Uterus (tissue), 4 donors: Measurements from ENCODE around the gene MS4A4A. TPM values are rescaled to one million over a fixed set of nuclear protein-coding genes. Genes with fewer than 3 reads are reported as not detected.

Experiments used
- DNase-seq, 2 donors: peaks; one replicate each; pipeline ENCODE4 v3.0.0-alpha.2; 2019 to 2020
- H3K27ac ChIP-seq, 2 donors: fragments of 200-600 bp; sonication (generic); 1 replicate in 1 of 2; 2 replicates in 1 of 2; pipeline ENCODE4 v1.5.1; 2016 to 2018
- H3K27me3 ChIP-seq, 2 donors: fragments of 200-600 bp; sonication (generic); one replicate each; pipeline ENCODE4 v1.5.1; 2018 to 2019; ENCODE audit warnings: control low read depth in 1 of 2
- H3K36me3 ChIP-seq, 2 donors: fragments of 200-600 bp; sonication (generic); one replicate each; pipeline ENCODE4 v1.5.1; 2019; ENCODE audit warnings: control low read depth in 1 of 2
- H3K4me1 ChIP-seq, 2 donors: fragments of 200-600 bp; sonication (generic); one replicate each; pipeline ENCODE4 v1.5.1; 2018 to 2019; ENCODE audit warnings: control low read depth in 1 of 2
- H3K4me3 ChIP-seq, 2 donors: fragments of 200-600 bp; sonication (generic); 1 replicate in 1 of 2; 2 replicates in 1 of 2; pipeline ENCODE4 v1.5.1; 2018 to 2019; ENCODE audit warnings: mild to moderate bottlenecking in 1 of 2
- H3K9me3 ChIP-seq, 2 donors: fragments of 200-600 bp; sonication (generic); one replicate each; pipeline ENCODE4 v1.5.1; 2019; ENCODE audit warnings: control low read depth in 1 of 2
- CTCF ChIP-seq, 4 experiments: fragments of 200-600 bp in 2 of 4; fragments of 450-650 bp in 2 of 4; sonication (generic) in 2 of 4; IDR thresholded peaks; one replicate each; pipeline ENCODE4 v1.5.1; 2016 to 2019; ENCODE audit warnings: antibody characterized with exemption in 4 of 4, mild to moderate bottlenecking in 2 of 4, moderate library complexity in 1 of 4
- POLR2A ChIP-seq, 2 donors: fragments of 450-650 bp; IDR thresholded peaks; one replicate each; pipeline ENCODE4 v1.6.1; 2016; ENCODE audit warnings: antibody characterized with exemption in 2 of 2, mild to moderate bottlenecking in 1 of 2, moderate library complexity in 1 of 2
- intact Hi-C: fragments of 100-400 bp; cut with DNase I; formaldehyde crosslinking; loops from one replicate; pipeline ENCODE4 v1.15.1; 2023; ENCODE audit warnings: low total_unique reads
- total RNA-seq, 4 donors: library from RNA; depleted of rRNA in 3 of 4; stranded (reverse); fragments of >200 nt in 3 of 4; gene quantifications; one replicate each; pipeline versions ENCODE4 v1.1.0 to v1.2.4, GENCODE V29; 2014 to 2023
- donor health status: DM: yes; HTN: yes; CAD: no.

Gene MS4A4A
- total RNA-seq, 4 donors from 2014 or later = 2.6 to 29.1 (median 14.3) TPM

- Histone ChIP-seq H3K36me3 (no peaks in the 10 kb centered on the region), H3K4me1 (no peaks in the 10 kb centered on the region), H3K9me3 (no peaks in the 10 kb centered on the region), H3K27me3 (no peaks in the 10 kb centered on the region), H3K4me3 (no peak overlapping the region), H3K27ac (no peak overlapping the region)
- no peak for DNase-seq
- TF ChIP-seq POLR2A (IDR thresholded peaks at IDR 0.05) = no peak
- no peak for TF ChIP-seq CTCF (IDR thresholded peaks at IDR 0.05)
- intact Hi-C loops = no loop called here
Measured at GRCh38 chr11:60318726-60319125, 38.3 kb downstream of the MS4A4A start.

GRCh38 chr11:60321051-60321450 is 40.6 kb downstream of the MS4A4A start:
- H3K36me3 ChIP-seq = no peaks in the 10 kb centered on the region
- intact Hi-C loops = no loop called here
- DNase-seq = no peak
- no peak overlapping the region for H3K4me3 ChIP-seq
- H3K4me1 ChIP-seq = no peaks in the 10 kb centered on the region
- H3K27ac ChIP-seq = no peak overlapping the region
- no peak for TF ChIP-seq CTCF (IDR thresholded peaks at IDR 0.05)
- TF ChIP-seq POLR2A (IDR thresholded peaks at IDR 0.05) = no peak
- no peaks in the 10 kb centered on the region for H3K27me3 ChIP-seq
- H3K9me3 ChIP-seq = no peaks in the 10 kb centered on the region

GRCh38 chr11:60326955-60327354 is 46.5 kb downstream of the MS4A4A start, which contains the start of gene MS4A6E:
Gene MS4A6E, plus strand, starts transcription at chr11:60327255. Its CDS starts 7,641 bp downstream, at chr11:60334896.
- TF ChIP-seq POLR2A (IDR thresholded peaks at IDR 0.05) (no peak), CTCF (IDR thresholded peaks at IDR 0.05) (no peak)
- no peaks in the 10 kb centered on the region for H3K4me1 ChIP-seq
- intact Hi-C loops = no loop called here

GRCh38 chr11:60328460-60328859 is 48.0 kb downstream of the MS4A4A start:
- Histone ChIP-seq H3K4me3 (no peak overlapping the region), H3K27ac (no peak overlapping the region), H3K4me1 (no peaks in the 10 kb centered on the region), H3K36me3 (no peaks in the 10 kb centered on the region), H3K9me3 (peaks cover 0 to 4% of the 10 kb centered on the region in 2 donors), H3K27me3 (no peaks in the 10 kb centered on the region)
- DNase-seq = no peak
- no peak for TF ChIP-seq CTCF (IDR thresholded peaks at IDR 0.05)
- TF ChIP-seq POLR2A (IDR thresholded peaks at IDR 0.05) = no peak
- intact Hi-C loops = no loop called here

More at GRCh38 chr11:60326955-60327354, 46.5 kb downstream of the MS4A4A start, which contains the start of gene MS4A6E:
- no peak for DNase-seq
- Histone ChIP-seq H3K27ac (no peak within 1 kb of the TSS), H3K4me3 (no peak within 1 kb of the TSS), H3K27me3 (no peaks in the 10 kb centered on the region), H3K9me3 (peaks cover 0 to 4% of the 10 kb centered on the region in 2 donors), H3K36me3 (no peaks in the 10 kb centered on the region)

GRCh38 chr11:60332846-60333245 is 52.4 kb downstream of the MS4A4A start:
- no peak for DNase-seq
- TF ChIP-seq POLR2A (IDR thresholded peaks at IDR 0.05) (no peak), CTCF (IDR thresholded peaks at IDR 0.05) (no peak)
- Histone ChIP-seq H3K27ac (no peak overlapping the region), H3K4me1 (no peaks in the 10 kb centered on the region), H3K9me3 (peaks cover 0 to 4% of the 10 kb centered on the region in 2 donors), H3K4me3 (no peak overlapping the region), H3K36me3 (no peaks in the 10 kb centered on the region), H3K27me3 (no peaks in the 10 kb centered on the region)
- intact Hi-C loops = no loop called here
